Measurements from ENCODE around the gene GIMAP5. TPM values are rescaled to one million over a fixed set of nuclear protein-coding genes. Genes with fewer than 3 reads are reported as not detected.

GIMAP5 gene
- polyA plus RNA-seq, 1 donor from 2014 or later, result not detected

GRCh38 chr7:150751702-150752101, 14.5 kb downstream of the GIMAP5 start:
- Histone ChIP-seq H3K4me3 (ENCODE audit: low read length) (no peak overlapping the region), H3F3A (ENCODE audit: insufficient read depth, low read length, poor library complexity, severe bottlenecking) (no peaks in the 10 kb centered on the region), H2AFZ (ENCODE audit: low read depth, low read length) (no peak overlapping the region), H3K27me3 (ENCODE audit: insufficient read depth, low read depth, low read length) (no peaks in the 10 kb centered on the region), H3K9me2 (ENCODE audit: insufficient read depth, low read length) (no peaks in the 10 kb centered on the region), H3K4me2 (ENCODE audit: low read length) (no peak overlapping the region), H3K27ac (ENCODE audit: low read length) (no peak overlapping the region), H3K36me3 (ENCODE audit: insufficient read depth, low read length) (no peaks in the 10 kb centered on the region), H4K20me1 (ENCODE audit: insufficient read depth) (no peaks in the 10 kb centered on the region), H3K79me2 (replicated peaks; ENCODE audit: insufficient read depth, low read length) (no peaks in the 10 kb centered on the region), H3K9ac (ENCODE audit: low read length) (no peak overlapping the region), H3K9me3 (ENCODE audit: low read length) (no peaks in the 10 kb centered on the region)
- TF ChIP-seq CTCF (IDR thresholded peaks at IDR 0.05; ENCODE audit: poor library complexity, severe bottlenecking), result no peak
- no peak for TF ChIP-seq MXI1 (conservative IDR thresholded peaks at IDR 0.05; ENCODE audit: poor library complexity, severe bottlenecking)
- no peak for TF ChIP-seq SMC3 (conservative IDR thresholded peaks at IDR 0.05; ENCODE audit: poor library complexity)
- no peak for TF ChIP-seq EP300 (conservative IDR thresholded peaks at IDR 0.05; ENCODE audit: poor library complexity, severe bottlenecking)
- no peak for TF ChIP-seq REST (IDR thresholded peaks at IDR 0.05; ENCODE audit: borderline replicate concordance)
- no peak for TF ChIP-seq RAD21 (conservative IDR thresholded peaks at IDR 0.05)
- no peak for TF ChIP-seq TAF1 (IDR thresholded peaks at IDR 0.05; ENCODE audit: low read depth)
- no peak for TF ChIP-seq EZH2 (IDR thresholded peaks at IDR 0.05; ENCODE audit: borderline replicate concordance, insufficient read depth, low read length, poor library complexity, severe bottlenecking)
- no peak for TF ChIP-seq POLR2AphosphoS5 (IDR thresholded peaks at IDR 0.05)

- no peaks in the 10 kb centered on the region for H3K36me3 ChIP-seq (ENCODE audit: insufficient read depth, low read length)
- no peaks in the 10 kb centered on the region for H3K9me2 ChIP-seq (ENCODE audit: insufficient read depth, low read length)
- no peaks in the 10 kb centered on the region for H3F3A ChIP-seq (ENCODE audit: insufficient read depth, low read length, poor library complexity, severe bottlenecking)
- H2AFZ ChIP-seq (ENCODE audit: low read depth, low read length), result no peak overlapping the region
- H3K9ac ChIP-seq (ENCODE audit: low read length), result no peak overlapping the region
- H3K79me2 ChIP-seq (replicated peaks; ENCODE audit: insufficient read depth, low read length), result no peaks in the 10 kb centered on the region
- no peaks in the 10 kb centered on the region for H3K27me3 ChIP-seq (ENCODE audit: insufficient read depth, low read depth, low read length)
- no peak overlapping the region for H3K4me2 ChIP-seq (ENCODE audit: low read length)
- H3K4me3 ChIP-seq (ENCODE audit: low read length), result no peak overlapping the region
- no peaks in the 10 kb centered on the region for H4K20me1 ChIP-seq (ENCODE audit: insufficient read depth)
- H3K9me3 ChIP-seq (ENCODE audit: low read length), result no peaks in the 10 kb centered on the region
- H3K27ac ChIP-seq (ENCODE audit: low read length), result no peak overlapping the region
- TF ChIP-seq MXI1 (conservative IDR thresholded peaks at IDR 0.05; ENCODE audit: poor library complexity, severe bottlenecking) (no peak), EZH2 (IDR thresholded peaks at IDR 0.05; ENCODE audit: borderline replicate concordance, insufficient read depth, low read length, poor library complexity, severe bottlenecking) (no peak), POLR2AphosphoS5 (IDR thresholded peaks at IDR 0.05) (no peak), SMC3 (conservative IDR thresholded peaks at IDR 0.05; ENCODE audit: poor library complexity) (no peak), RAD21 (conservative IDR thresholded peaks at IDR 0.05) (no peak), TAF1 (IDR thresholded peaks at IDR 0.05; ENCODE audit: low read depth) (no peak), CTCF (IDR thresholded peaks at IDR 0.05; ENCODE audit: poor library complexity, severe bottlenecking) (no peak), EP300 (conservative IDR thresholded peaks at IDR 0.05; ENCODE audit: poor library complexity, severe bottlenecking) (no peak), REST (IDR thresholded peaks at IDR 0.05; ENCODE audit: borderline replicate concordance) (no peak)
Observed at GRCh38 chr7:150753239-150753638, 16.0 kb downstream of the GIMAP5 start.
